Measurements from ENCODE around the gene KLHL6. TPM values are rescaled to one million over a fixed set of nuclear protein-coding genes. Genes with fewer than 3 reads are reported as not detected.

KLHL6 gene
- total RNA-seq, 1 experiment from 2014 or later: not detected

DNA sequence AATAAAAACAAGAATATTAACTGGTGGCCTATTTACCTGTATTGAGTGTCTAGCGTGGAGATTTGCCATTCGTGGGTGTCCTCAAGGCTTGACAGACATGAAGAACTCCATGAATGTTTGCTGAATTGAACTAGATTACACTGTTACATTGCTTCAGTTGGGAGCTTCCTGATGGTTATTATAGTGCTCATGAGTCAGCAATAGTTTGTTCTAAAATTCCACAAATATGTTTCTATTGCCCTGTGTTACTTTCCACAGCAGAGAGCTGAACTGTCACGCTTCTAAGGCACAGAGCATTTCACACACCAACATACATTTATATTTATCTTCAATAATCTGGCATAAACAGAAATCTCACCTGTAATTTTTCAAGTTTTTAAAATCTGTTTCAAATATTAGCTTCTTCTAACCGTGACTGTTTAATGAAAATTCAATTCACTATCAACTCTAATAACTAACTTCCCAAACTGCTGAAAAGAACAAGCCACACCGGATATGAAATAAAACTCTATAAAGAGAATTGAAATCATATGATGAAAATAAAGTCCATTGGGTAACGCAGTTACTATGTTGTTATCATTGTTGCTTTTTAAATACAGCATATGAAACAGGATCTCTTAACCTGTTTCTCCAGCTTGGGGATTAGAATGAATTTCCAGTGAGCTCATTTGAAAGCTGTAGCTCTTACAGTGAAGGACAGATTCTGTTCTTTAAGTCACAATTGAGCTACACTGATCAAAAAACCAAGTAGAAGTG, 65.9 kb downstream of the KLHL6 start:
- Histone ChIP-seq H2BK5ac (ENCODE audit: insufficient read length, low read length) (no peak overlapping the region), H4K20me1 (ENCODE audit: control insufficient read depth, insufficient read depth, insufficient read length) (no peaks in the 10 kb centered on the region), H3K79me2 (ENCODE audit: insufficient read depth, low read length) (no peaks in the 10 kb centered on the region), H3K9me3 (ENCODE audit: control insufficient read depth, low read depth, low read length) (no peaks in the 10 kb centered on the region), H3K9ac (ENCODE audit: extremely low read depth, insufficient read length, low read length) (no peak overlapping the region), H3K56ac (ENCODE audit: insufficient read length, low read depth, low read length) (no peak overlapping the region), H3K14ac (ENCODE audit: insufficient read depth, low read length) (no peak overlapping the region), H4K91ac (ENCODE audit: insufficient read length, low read depth, low read length) (no peak overlapping the region), H2BK120ac (ENCODE audit: low read depth, low read length, poor library complexity, severe bottlenecking) (no peak overlapping the region), H2BK12ac (ENCODE audit: insufficient read length, low read depth, low read length) (no peak overlapping the region), H3T11ph (ENCODE audit: low read length) (no peak overlapping the region), H3K4me1 (ENCODE audit: insufficient read depth, low read length) (peaks cover 3% of the 10 kb centered on the region; the same call in 1 of the 2 replicates), H3K79me1 (ENCODE audit: insufficient read depth, low read depth, low read length, poor library complexity, severe bottlenecking) (no peaks in the 10 kb centered on the region), H2BK15ac (ENCODE audit: low read depth, low read length) (no peak overlapping the region), H2AFZ (ENCODE audit: low read length) (no peak overlapping the region), H3K23me2 (ENCODE audit: insufficient read length, low read depth, low read length, poor library complexity, severe bottlenecking) (no peaks in the 10 kb centered on the region), H3K4me2 (ENCODE audit: insufficient read depth, insufficient read length, low read length) (no peak overlapping the region), H3K23ac (ENCODE audit: insufficient read length, low read depth, low read length) (no peak overlapping the region), H3K27ac (ENCODE audit: insufficient read length, low read depth, low read length) (no peak overlapping the region), H3K4ac (ENCODE audit: low read depth, low read length) (no peak overlapping the region), H4K8ac (replicated peaks; ENCODE audit: insufficient read length, low read depth, low read length) (no peak overlapping the region), H3K18ac (ENCODE audit: insufficient read length, low read depth, low read length) (no peak overlapping the region), H4K5ac (ENCODE audit: insufficient read length, low read depth, low read length) (no peak overlapping the region), H3K27me3 (ENCODE audit: insufficient read depth, low read length) (no peaks in the 10 kb centered on the region), H2BK20ac (ENCODE audit: low read depth, low read length, poor library complexity, severe bottlenecking) (no peak overlapping the region), H2AK5ac (ENCODE audit: insufficient read length, low read length) (no peak overlapping the region)
- WGBS (ENCODE audit: extremely low coverage, insufficient read length, low lambda C conversion rate): 100% methylated on average over 1 of the region's 6 CpGs
- Mint-ChIP-seq H3K36me3 (ENCODE audit: insufficient read depth in 1 of 3, low read depth in 3 of 3) (no peaks in the 10 kb centered on the region), H3K4me3 (no peak overlapping the region), H3K27ac (no peak overlapping the region), H3K27me3 (ENCODE audit: low read depth) (no peaks in the 10 kb centered on the region), H3K9me3 (no peaks in the 10 kb centered on the region; a peak in 1 of 5 replicates), H3K4me1 (peaks cover 22 to 26% of the 10 kb centered on the region in 2 experiments)
- TF ChIP-seq, protein P1, sequence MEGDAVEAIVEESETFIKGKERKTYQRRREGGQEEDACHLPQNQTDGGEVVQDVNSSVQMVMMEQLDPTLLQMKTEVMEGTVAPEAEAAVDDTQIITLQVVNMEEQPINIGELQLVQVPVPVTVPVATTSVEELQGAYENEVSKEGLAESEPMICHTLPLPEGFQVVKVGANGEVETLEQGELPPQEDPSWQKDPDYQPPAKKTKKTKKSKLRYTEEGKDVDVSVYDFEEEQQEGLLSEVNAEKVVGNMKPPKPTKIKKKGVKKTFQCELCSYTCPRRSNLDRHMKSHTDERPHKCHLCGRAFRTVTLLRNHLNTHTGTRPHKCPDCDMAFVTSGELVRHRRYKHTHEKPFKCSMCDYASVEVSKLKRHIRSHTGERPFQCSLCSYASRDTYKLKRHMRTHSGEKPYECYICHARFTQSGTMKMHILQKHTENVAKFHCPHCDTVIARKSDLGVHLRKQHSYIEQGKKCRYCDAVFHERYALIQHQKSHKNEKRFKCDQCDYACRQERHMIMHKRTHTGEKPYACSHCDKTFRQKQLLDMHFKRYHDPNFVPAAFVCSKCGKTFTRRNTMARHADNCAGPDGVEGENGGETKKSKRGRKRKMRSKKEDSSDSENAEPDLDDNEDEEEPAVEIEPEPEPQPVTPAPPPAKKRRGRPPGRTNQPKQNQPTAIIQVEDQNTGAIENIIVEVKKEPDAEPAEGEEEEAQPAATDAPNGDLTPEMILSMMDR (conservative IDR thresholded peaks at IDR 0.05): no peak
- DNase-seq: no peak

Measured in H9 (cell line).